Peyer's patch (tissue), 4 donors: ENCODE data around the gene KCTD15. TPM values are rescaled to one million over a fixed set of nuclear protein-coding genes. Genes with fewer than 3 reads are reported as not detected.

ENCODE experiments used
- DNase-seq, 3 donors: peaks; one replicate each; pipeline ENCODE4 v3.0.0-alpha.2; 2017 to 2019
- H3K27ac ChIP-seq, 4 donors: fragments of 200-600 bp; sonication (generic); one replicate each; pipeline ENCODE4 v1.5.1; 2016 to 2019
- H3K27me3 ChIP-seq, 2 donors: fragments of 200-600 bp; sonication (generic); one replicate each; pipeline ENCODE4 v1.5.1; 2019
- H3K36me3 ChIP-seq, 3 donors: fragments of 200-600 bp; sonication (generic); one replicate each; pipeline ENCODE4 v1.5.1; 2016 to 2019
- H3K4me1 ChIP-seq, 4 donors: fragments of 200-600 bp; sonication (generic); one replicate each; pipeline ENCODE4 v1.5.1; 2016 to 2019
- H3K4me3 ChIP-seq, 4 donors: fragments of 200-600 bp; sonication (generic); 1 replicate in 3 of 4; 2 replicates in 1 of 4; pipeline ENCODE4 v1.5.1; 2016 to 2019; ENCODE audit warnings: mild to moderate bottlenecking in 1 of 4
- H3K9me3 ChIP-seq, 4 donors: fragments of 200-600 bp; sonication (generic); one replicate each; pipeline ENCODE4 v1.5.1; 2016 to 2019; ENCODE audit warnings: mild to moderate bottlenecking in 1 of 4
- POLR2A ChIP-seq, 2 donors: fragments of 450-650 bp; IDR thresholded peaks; one replicate each; pipeline ENCODE4 v1.5.1; 2017; ENCODE audit warnings: antibody characterized with exemption in 2 of 2, mild to moderate bottlenecking in 2 of 2, moderate library complexity in 2 of 2
- total RNA-seq, 4 donors: library from RNA; depleted of rRNA; stranded (reverse); fragments of >200 nt; gene quantifications; one replicate each; pipeline ENCODE4 v1.1.0, GENCODE V29; 2016
- TF ChIP-seq, protein P1 (sequence below), 6 experiments: fragments of 450-650 bp in 4 of 6; fragments of 200-600 bp in 2 of 6; sonication (generic) in 1 of 6; IDR thresholded peaks; one replicate each; pipeline ENCODE4 v1.5.1; 2017 to 2019; ENCODE audit warnings: antibody characterized with exemption in 6 of 6, mild to moderate bottlenecking in 3 of 6, moderate library complexity in 1 of 6

The KCTD15 gene
- total RNA-seq, 4 donors from 2014 or later, result 5.4 to 33.5 (median 21.6) TPM

DNA sequence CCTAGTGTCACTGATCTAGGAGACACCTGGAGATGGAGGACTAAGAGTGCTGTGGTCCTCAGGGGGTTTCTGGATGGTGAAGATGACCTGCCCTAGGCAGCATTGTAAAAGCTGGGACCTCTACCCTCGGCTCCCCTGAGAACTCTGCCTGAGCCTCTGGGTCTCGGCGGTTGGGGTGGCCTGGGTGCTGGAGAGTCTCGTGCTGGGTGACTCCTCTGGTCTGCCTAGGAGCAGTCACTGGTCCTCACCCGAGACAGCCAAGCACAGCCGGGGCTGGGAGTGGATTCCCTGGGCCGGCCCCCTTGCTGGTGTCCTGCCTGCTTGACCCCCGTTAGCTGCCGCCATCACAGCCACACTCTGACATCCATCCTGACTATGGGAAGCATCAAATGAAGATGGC lies 6.7 kb downstream of the KCTD15 start:
- H3K9me3 ChIP-seq, result no peaks in the 10 kb centered on the region
- no peaks in the 10 kb centered on the region for H3K36me3 ChIP-seq
- no peak overlapping the region for H3K4me3 ChIP-seq
- no peaks in the 10 kb centered on the region for H3K27me3 ChIP-seq
- peaks cover 0 to 33% (median 3%) of the 10 kb centered on the region in 4 donors for H3K4me1 ChIP-seq
- TF ChIP-seq, protein P1, sequence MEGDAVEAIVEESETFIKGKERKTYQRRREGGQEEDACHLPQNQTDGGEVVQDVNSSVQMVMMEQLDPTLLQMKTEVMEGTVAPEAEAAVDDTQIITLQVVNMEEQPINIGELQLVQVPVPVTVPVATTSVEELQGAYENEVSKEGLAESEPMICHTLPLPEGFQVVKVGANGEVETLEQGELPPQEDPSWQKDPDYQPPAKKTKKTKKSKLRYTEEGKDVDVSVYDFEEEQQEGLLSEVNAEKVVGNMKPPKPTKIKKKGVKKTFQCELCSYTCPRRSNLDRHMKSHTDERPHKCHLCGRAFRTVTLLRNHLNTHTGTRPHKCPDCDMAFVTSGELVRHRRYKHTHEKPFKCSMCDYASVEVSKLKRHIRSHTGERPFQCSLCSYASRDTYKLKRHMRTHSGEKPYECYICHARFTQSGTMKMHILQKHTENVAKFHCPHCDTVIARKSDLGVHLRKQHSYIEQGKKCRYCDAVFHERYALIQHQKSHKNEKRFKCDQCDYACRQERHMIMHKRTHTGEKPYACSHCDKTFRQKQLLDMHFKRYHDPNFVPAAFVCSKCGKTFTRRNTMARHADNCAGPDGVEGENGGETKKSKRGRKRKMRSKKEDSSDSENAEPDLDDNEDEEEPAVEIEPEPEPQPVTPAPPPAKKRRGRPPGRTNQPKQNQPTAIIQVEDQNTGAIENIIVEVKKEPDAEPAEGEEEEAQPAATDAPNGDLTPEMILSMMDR (IDR thresholded peaks at IDR 0.05), result no peak
- no peak for TF ChIP-seq POLR2A (IDR thresholded peaks at IDR 0.05)
- H3K27ac ChIP-seq, result peak overlapping the region in 2 of 4 donors; percentile 18 to 80
- no peak for DNase-seq

DNA sequence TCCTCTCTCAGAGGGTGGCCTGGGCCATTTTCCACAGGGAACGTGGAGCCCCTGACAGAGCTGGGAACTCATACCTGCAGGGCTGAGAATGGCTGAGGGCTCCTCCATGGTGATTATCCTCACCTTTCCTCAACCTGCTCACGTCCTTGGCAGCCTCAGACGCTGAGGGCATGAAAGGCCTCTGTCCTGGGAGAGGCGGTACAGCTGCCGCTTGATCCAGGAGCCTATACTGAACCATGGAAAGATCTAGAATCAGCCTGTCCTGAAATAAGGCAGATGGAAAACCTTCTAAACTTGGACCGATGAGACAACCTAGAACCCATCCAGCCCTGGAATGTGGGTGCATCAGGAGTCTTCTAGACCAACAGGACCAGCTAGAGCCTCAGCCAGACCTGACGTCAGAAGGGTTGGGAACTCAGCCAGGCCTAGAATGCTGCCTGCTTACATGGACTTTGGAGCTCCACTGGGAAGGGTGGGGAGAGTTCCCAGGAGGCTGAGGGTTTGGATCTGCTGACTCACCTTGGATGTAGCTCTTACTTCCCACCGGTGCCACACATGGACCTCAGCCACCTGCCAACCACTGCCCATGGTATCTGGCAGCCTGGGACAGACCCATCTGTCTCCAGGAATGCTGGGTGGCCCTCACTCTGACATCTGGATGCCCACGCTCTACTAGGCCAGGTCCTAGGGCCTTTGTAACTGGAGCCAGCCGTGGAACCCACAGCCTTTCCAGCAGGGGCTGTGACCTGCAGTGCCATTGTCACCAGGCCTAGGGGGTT lies 7.5 kb downstream of the KCTD15 start:
- Histone ChIP-seq H3K4me3 (no peak overlapping the region), H3K9me3 (no peaks in the 10 kb centered on the region), H3K4me1 (peaks cover 0 to 31% (median 3%) of the 10 kb centered on the region in 4 donors), H3K27ac (peak overlapping the region in 2 of 4 donors; percentile 79 to 80), H3K36me3 (no peaks in the 10 kb centered on the region), H3K27me3 (no peaks in the 10 kb centered on the region)
- DNase-seq, result peak in 2 of 3 donors; percentile 89 to 93
- TF ChIP-seq, protein P1 (IDR thresholded peaks at IDR 0.05), result no peak
- TF ChIP-seq POLR2A (IDR thresholded peaks at IDR 0.05), result no peak

DNA sequence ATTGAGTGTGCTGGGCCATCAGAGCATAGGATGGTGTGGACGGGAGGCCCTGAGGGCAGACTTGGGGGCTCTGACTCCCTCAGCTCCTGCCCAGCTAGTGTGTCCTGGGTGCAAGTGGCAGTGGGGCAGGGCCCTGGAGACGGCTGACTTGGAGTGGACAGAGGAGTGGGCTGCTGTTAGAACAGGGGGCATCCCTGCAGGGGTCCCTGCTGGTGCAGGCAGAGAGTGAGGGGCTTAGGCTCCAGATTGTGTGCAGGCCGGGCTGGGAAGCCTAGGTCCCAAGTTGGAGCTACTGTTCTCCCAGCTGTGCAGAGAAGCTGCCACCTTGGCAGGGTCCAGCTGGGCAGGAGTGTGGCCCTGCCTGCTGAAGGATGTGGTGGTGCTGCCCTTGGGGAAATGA lies 8.6 kb downstream of the KCTD15 start:
- Histone ChIP-seq H3K36me3 (no peaks in the 10 kb centered on the region), H3K4me3 (no peak overlapping the region), H3K4me1 (peaks cover 0 to 31% (median 3%) of the 10 kb centered on the region in 4 donors), H3K9me3 (no peaks in the 10 kb centered on the region), H3K27ac (peak overlapping the region in 1 of 4 donors; percentile 79), H3K27me3 (no peaks in the 10 kb centered on the region)
- TF ChIP-seq, protein P1 (IDR thresholded peaks at IDR 0.05), result no peak
- no peak for TF ChIP-seq POLR2A (IDR thresholded peaks at IDR 0.05)
- DNase-seq, result no peak

DNA sequence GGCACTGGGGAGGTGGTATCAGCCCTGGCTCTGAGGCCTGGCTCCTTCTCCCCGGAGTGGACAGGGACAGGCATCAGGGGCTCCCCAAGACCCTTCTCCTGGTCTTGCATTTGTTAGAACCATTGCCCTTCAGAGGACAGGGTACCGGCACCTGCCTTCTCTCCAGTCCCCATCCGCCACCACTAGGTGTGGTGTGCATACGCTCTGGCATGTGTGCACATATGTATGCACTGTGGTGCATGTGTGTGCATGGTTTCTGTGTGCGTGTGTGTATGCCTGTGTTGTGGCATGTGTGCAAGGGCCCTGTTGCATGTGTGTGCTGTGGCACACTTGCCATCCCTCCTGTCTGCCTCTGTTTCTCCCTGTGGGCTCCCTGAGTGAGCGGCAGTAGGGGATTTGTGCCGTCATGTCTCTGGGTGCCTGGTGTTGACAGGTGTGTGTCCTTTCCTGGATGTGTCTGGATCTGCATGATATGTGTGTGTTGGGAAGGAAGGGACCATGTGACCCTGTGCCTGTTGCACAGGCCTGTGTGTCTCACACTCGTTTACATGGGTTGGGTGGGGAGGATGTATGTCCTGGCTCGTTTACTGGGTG lies 9.3 kb downstream of the KCTD15 start:
- H3K27ac ChIP-seq, result peak overlapping the region in 1 of 4 donors; percentile 22
- no peak for TF ChIP-seq POLR2A (IDR thresholded peaks at IDR 0.05)
- TF ChIP-seq, protein P1 (IDR thresholded peaks at IDR 0.05), result peak in 1 of 6 experiments; percentile 7
- no peaks in the 10 kb centered on the region for H3K36me3 ChIP-seq
- no peak for DNase-seq
- no peak overlapping the region for H3K4me3 ChIP-seq
- H3K27me3 ChIP-seq, result no peaks in the 10 kb centered on the region
- H3K4me1 ChIP-seq, result peaks cover 0 to 31% (median 3%) of the 10 kb centered on the region in 4 donors
- H3K9me3 ChIP-seq, result no peaks in the 10 kb centered on the region

DNA sequence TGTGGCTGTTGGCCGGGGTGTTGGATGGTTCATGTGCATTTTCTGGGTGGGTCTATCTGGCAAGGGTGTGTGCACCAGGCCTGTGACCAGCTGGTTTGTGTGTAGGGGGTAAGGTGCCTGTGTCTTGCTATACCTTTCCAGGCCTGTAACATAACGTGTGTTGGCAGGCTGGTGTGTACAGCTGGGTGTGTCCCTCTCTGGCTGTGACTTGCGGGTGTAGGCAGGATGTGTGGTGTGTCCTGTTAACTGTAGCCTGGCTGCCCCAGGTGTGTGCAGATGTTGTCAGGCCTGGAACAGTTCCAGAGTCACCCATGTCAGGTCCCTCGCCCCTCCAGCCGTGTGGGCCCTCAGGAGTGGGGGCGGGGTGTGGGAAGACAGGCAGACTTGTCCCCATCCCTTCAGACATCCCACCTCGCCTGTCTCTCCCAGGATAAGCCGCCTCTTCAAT lies 9.8 kb downstream of the KCTD15 start:
- TF ChIP-seq, protein P1 (IDR thresholded peaks at IDR 0.05), result no peak
- no peak for TF ChIP-seq POLR2A (IDR thresholded peaks at IDR 0.05)
- Histone ChIP-seq H3K9me3 (no peaks in the 10 kb centered on the region), H3K4me1 (peaks cover 0 to 31% (median 3%) of the 10 kb centered on the region in 4 donors), H3K4me3 (no peak overlapping the region), H3K36me3 (no peaks in the 10 kb centered on the region), H3K27me3 (no peaks in the 10 kb centered on the region), H3K27ac (peak overlapping the region in 1 of 4 donors; percentile 22)
- DNase-seq, result peak in 1 of 3 donors; percentile 57
